Stimulated activated CD8-positive, alpha-beta memory T cell treated with anti-CD3 and anti-CD28 coated beads, Interleukin-15, amount 100 ng/mL, for 1 hour (primary cell): ENCODE data around the gene PRKAR1B.
"Not testable (repeated sequence)": the region's sequence is repeated elsewhere in the genome, so short reads cannot be mapped to it uniquely, and the experiment has no call there.

Source experiments
- DNase-seq: peaks from one replicate; pipeline ENCODE4 v3.0.0-alpha.2; 2020; ENCODE audit warnings: low read depth

PRKAR1B gene

DNA sequence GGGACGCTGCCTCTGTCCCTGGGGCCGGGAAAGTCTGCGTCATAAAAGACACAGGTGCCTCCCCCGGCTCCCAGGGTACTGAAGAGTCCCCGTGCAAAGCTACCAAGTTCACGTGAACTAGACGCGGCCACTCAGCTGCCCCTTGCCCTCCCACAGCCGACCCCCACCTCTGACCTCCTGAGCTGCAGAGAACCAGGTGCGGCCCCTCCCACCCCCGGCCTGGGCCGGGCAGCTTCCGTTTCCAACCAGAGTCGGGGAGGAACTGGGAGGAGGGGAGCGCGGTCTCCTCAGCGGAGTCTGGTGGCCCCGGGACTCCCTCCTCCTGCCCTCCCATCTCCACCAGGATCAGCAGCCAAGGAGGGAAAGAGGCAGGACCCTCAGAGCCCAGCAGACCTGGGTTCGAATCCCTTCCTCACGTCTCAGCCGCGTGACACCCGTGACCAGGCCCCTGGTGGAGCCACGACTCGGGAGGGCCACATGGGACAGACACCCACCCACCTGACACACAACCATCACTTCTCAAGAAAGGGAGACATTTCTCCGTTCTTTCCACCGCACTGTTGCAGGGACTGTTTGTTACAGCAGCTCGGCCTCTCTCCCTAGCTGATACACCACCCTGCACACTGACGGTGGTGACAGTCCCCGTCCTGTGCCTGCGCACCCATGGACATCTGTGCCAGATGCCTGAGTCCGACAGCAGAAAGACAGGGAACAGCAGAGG lies 170.1 kb downstream of the PRKAR1B start:
- no peak for DNase-seq

DNA sequence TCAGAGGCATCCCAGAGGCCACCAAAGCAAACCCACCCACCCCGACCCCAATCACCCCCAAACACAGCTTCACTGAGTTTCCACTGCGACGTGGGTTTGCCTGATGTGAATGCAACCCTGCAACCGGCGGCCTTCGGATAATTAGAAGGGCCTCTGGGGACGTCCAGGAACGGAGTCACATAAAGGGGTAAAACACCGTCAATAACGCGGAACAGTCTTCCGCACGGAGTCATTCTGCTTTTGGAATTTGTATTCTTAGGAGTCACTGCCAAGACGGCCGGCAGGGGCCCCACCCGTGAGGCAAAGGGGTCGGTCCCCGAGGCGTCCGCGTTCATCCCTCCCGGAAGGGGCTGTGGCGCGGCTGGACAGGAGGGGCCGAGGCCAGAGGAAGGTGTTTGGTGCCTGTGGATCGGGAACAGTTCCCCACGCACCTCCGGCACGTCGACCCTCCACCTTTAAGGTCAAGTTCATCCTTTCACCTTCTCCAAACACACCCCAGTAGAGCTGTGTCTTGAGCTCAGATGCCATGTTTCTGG lies 170.7 kb downstream of the PRKAR1B start:
- DNase-seq = no peak

DNA sequence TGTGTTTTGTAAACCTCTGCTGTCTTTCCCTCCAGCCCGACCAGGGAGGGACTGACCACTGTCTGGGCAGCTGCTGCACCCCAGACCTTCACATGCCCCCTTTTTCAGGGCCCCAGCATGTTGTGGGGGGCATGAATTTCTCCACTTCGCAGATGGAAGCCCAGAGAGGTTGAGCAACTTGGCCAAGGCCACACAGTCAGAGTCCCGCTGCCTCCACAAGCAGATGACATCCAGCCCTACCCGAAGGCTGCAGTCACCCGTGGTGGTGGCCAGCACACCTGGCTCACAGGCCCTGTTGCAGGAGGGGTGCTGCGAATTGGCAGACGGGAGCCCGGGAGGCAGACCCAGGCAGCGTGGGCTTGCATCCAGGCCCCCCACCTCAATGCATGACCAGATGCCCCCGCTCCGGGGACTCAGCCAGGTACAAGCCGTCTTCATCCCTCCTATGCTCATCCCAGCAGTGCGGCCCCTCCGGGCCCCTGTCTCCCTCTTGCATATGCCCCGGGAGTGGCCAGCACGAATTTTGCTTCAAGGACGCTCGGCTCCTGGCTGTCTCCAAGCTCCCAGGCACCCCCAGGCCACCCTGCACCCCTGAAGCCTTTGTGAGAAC lies 171.4 kb downstream of the PRKAR1B start:
- DNase-seq = no peak

DNA sequence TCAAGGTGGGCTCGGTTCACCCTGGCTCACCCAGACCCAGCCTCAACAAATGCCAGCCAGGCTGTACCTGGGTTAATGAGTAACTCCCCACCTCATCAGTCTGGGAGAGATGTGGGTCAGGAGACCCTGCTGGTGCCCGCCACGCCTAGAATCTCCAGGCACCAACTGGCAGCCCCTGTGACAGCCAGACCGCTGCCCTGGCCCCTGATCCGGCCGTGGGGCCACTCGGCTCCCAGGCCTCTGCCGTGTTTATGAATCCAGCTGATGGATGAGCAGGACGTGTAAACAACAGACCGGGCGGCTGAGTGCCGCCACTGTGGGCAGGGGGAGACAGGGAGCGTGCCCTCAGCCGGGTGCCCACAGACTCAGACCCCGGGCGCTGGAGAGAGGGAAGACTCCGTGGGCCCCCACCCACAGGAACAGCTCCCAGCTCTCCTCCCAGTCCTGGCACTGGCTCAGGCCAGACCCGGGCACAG lies 173.4 kb downstream of the PRKAR1B start:
- no peak for DNase-seq

DNA sequence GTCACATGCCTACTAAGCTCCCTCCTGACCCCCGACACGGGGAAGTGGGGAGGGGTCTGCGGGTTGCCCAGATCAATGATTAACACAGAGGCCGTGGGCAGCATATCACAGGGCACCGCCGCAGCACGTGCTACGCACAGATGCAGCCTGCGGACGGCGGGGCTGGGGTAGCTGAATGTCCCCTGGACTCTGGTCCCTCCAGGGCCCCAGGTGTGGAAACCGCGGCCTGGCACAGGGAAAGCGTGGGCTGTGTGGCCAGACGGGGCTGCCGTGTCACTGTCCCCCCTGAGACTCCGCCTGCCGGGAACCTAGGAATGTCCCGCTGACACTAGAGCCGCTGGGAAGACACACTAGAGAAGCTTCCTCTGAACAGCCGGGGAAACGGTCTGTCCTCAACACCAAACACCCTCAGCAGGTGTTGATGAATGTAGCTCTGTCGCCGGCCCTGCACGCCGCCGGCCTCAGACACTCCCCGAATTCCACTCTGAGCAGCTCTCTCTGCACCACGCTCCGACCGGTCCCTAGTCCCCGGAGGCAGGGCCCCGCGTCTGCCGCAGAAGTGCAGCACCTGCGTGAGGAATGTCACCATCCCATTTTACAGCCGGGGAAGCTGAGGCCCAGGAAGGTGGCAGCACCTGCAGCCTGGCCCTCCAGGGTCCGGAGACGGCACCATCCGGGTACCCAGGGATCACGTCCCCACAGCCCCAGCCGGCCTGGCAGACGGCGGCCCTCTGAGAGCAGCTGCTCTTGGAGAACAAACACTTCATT lies 174.0 kb downstream of the PRKAR1B start:
- no peak for DNase-seq

DNA sequence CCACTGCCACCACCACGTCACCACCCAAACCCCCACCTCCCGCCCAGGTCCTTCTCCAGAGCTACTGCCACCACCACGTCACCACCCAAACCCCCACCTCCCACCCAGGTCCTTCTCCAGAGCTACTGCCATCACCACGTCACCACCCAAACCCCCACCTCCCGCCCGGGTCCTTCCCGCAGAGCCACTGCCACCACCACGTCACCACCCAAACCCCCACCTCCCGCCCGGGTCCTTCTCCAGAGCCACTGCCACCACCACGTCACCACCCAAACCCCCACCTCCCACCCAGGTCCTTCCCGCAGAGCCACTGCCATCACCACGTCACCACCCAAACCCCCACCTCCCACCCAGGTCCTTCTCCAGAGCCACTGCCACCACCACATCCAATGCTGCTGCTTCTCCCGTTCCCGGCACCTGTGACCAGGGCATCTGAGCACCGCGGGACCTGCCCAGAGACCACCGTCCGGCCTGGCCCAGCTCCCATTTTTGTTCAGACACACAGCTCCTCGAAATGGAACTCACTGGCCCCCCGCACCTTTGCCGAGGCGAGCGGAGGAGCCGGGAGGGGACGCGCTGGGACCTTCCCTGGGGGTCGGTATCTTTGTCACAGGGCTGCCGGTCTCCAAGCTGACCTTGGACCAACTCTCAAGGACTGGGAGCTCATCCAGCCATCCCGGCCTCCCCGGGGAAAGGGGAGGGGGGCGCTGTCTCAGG lies 174.8 kb downstream of the PRKAR1B start:
- not testable (repeated sequence) for DNase-seq

DNA sequence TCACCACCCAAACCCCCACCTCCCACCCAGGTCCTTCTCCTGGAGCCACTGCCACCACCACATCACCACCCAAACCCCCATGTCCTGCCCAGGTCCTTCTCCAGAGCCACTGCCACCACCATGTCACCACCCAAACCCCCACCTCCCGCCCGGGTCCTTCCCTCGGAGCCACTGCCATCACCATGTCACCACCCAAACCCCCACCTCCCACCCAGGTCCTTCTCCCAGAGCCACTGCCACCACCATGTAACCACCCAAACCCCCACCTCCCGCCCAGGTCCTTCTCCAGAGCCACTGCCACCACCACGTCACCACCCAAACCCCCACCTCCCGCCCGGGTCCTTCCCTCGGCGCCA lies 175.5 kb downstream of the PRKAR1B start:
- DNase-seq = not testable (repeated sequence)

DNA sequence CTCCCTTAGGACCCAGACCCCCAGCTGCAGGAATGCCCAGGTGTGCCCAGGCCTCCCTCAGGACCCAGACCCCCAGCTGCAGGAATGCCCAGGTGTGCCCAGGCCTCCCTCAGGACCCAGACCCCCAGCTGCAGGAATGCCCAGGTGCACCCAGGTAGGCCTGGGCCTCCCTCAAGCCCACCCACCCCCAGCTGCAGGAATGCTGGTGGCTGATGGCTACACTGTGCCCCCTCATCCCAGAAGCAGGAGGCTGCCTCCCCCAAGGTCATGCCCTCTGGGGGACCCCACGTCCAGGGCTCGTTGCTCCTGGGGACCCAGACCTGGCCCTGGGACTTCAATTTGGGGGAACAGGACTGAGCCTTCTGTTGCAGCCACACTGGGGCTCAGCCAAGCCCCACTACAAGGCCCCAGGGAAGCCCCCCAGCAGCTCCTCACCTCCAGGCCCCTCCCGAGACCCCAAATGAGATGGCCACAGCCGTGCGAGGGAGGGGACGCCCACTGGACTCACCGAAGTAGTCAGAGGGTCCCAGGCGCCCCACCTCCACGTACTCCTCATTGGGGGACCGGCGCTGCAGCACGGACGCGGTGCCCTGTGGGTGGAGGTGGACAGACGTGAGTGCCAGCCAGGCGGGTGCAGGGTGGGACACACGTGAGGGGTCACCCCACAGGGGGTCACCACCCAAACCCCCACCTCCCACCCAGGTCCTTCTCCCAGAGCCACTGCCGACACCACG lies 176.0 kb downstream of the PRKAR1B start:
- DNase-seq = no peak

DNA sequence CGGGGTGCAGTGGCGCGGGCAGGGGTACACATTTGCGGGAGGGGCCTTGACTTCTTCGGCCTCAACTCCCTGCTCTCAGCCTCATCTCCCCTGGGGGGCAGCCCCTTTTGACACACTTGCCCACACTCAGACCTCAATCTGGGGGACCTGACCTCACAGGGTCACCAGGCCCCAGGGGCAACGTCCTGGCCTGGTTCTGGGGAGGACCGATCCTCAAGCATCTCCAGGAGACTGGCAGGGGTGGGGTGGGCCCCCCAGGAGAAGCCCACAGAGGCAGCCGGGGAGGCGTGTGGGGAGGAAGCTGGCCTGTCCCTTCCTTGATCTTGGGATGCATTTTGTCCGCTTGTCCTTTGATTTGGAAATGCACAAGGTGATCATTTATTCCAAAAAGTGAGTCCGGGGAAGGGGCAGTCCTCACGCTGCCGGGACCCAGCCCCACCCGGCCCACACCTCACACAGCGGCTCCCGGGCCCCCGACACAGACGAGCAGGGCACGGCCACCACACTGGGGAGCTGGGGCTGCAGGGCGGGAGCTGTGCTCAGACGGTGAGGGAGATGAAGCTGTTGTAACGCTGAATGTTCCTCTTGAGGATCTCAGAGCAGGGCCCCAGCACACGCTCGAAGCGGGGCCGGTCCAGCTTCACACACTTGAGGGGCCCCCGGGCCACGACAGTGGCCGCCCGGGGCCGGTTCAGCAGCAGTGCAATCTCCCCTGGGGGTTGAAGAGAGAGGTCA lies 177.0 kb downstream of the PRKAR1B start:
- DNase-seq = no peak

DNA sequence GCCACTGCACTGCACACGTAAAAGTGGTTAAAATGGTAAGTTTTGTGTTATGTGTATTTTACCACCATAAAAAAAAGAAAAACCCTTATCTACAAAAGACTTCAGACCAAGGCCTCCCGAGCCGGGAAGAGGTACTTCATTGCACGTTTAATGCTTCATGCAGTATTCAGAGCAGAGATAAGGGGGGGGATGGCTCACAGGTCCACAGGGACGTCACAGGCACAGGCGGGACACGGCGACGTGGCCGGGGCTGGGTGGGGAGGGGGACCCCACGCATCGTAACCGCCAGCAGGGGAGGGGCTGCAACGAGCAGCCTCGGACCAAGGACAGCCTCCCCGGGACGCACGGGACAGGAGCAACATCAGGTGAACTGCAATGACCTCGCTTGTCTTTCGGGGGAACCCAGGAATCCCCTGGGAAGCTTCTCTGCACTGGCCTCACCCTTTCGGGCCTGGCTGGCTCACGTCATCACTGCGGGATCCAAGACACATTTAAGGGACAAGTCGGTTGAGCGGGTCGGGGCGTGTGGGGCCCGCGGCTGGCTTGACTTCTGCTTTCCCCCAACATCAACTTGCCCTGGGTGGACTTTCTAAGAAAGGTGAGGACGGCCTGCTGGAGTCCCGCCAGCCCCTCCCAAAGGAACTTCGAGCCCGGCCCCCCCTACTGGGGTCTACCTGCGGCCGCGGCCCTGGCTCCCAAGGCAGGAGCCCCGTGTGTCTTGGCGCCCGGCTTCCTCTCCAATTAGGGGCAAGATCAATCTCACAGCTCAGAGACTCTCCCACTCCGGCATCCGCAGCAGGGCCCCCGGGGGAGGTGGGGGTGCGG lies 177.8 kb downstream of the PRKAR1B start:
- no peak for DNase-seq

DNA sequence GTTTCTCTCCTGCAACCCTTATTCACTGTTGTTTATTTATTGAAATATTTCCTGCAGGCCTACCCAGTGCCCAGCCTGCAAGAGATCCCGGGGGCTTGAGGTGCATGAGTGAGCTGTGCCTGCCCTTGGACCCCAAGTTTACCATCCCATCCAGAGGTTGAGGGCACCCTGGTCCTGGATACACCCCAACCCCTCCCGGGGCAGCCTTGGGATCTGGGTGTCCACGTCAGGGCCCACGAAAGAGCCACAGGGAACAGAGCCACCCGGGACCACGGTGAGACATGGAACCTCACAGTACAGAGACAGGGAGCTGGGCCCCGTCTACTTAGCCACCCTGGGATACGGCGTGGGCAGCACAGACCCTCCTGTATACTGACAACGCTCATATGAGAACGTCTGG lies 178.7 kb downstream of the PRKAR1B start:
- no peak for DNase-seq

DNA sequence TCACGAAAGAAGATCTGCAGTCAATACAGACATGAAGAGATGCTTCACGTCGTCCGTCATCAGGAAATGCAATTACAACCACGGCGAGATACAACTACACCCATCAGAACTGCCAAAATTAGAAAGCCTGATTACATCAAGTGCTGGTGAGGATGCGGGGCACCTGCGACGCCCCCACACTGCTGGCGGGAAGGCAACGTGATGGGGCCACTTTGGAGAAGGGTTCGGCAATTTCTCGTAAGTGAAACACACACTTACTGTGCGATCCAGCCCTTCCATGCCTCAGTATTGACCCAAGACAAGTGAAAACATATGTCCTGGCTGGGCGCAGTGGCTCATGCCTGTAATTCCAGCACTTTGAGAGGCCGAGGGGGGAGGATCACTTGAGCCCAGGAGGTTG lies 181.6 kb downstream of the PRKAR1B start:
- DNase-seq = no peak

DNA sequence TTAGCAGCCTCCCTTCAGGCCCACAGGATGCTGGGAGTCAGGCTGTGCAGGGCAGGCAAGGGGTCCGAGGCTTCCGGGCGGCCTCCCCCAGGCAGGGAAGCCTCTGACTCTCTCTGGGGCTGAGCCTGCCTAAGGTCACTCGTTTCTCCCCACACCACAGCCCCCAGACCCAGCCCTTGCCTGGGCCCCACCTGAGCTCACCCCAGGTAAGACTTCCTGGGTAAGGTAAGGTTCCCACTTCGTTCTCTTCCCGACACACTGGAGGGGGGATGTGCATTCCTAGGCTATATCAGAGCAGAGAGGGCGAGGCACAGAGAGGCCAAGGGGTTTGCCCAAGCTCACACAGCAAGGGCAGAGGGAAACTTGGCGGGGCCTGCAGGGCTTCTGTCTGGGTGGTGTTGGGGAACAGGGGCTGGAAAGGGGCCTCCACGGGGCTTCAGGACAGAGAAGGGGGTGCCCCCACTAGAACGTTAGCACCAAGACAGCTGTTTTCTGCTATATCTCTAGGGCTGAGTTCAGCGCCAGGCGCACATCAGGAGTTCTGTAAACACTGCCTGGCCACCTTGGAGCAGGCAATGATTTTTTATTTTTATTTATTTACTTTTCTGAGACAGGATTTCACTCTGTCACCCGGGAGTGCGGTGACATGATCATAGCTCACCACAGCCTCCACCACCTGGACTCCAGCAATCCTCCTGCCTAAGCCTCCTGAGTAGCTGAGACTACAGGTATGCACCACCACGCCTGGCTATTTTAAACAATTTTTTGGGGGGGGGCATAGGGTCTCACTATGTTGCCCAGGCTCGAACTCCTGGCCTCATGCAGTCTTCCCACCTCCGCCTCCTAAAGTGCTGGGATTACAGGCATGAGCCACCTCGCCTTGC lies 182.5 kb downstream of the PRKAR1B start:
- no peak for DNase-seq

DNA sequence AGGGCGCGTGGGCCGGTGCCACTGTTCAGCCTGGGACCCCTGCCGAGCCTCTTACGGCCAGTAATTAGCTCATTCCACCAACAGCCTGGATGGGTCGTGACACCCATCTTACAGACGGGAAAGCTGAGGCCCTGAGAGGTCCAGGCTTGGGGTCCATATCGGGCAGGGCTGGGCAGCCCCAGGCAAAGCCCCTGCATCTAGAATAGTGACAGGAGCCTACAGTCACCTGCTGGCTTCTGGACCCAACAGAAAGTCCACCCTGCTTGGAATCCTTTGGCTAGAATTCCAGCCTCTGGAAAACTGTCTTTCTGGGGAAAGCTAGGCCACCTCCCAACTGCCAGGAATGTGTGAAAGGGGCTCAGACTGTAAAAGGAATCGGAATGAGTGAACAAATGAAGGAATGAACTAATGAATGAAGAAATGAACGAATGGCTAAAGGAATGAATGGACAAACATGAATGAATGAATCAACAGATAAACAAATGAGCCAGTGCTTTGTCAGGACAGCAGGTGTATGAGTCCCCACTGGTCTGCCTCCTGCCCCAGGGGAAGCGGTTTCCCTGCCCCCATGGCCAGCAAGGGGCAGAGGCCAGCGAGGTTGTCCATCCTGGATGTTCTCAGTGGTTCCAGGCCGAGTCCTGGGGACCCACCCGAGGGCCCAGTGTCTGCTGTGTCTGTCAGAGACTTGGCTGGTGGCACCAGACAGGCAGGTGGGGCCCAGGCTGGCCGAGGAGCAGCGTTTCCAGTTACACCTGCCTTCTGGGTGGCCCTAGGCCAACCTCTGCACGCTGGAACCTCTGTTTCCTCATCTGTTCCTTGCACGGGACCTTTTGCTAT lies 183.4 kb downstream of the PRKAR1B start:
- DNase-seq = no peak

DNA sequence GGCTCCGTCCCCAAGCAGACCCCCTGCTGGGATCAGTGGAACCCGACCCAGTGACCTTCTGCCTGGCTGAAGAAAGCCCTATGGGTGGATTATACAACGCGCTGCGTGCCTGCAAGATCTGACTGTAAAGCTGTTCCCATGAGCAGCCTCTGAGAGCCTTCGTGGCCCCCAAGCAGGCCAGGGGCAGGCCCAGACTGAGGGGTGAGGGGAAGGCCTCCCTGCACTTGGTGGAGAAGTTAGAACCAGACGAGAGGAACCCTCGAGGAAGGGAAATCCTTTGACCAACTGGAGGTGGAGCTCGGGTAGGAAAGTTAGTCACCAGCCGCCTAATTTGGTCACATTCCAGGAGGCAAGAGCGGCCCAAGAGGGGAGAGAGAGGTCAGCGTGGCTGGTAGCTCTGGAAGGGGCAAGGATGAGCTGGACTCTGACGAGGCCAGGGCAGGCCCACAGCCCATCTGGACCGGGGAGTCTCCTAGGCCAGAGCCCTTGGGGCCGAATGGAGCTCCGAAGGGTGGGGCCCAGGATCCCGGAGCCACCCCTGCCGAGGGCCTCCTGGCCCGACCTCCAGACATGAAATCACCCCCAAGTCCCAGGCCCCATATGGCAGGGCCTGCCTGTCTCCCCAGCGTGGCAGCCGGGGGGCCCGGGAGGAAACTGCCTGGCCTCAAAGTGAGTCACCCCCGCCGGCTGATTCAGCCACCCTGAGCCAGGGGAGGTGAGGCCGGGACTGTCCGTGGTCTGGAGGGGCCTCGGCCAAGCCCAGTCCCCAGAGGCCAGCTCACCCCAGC lies 184.2 kb downstream of the PRKAR1B start:
- DNase-seq = no peak

DNA sequence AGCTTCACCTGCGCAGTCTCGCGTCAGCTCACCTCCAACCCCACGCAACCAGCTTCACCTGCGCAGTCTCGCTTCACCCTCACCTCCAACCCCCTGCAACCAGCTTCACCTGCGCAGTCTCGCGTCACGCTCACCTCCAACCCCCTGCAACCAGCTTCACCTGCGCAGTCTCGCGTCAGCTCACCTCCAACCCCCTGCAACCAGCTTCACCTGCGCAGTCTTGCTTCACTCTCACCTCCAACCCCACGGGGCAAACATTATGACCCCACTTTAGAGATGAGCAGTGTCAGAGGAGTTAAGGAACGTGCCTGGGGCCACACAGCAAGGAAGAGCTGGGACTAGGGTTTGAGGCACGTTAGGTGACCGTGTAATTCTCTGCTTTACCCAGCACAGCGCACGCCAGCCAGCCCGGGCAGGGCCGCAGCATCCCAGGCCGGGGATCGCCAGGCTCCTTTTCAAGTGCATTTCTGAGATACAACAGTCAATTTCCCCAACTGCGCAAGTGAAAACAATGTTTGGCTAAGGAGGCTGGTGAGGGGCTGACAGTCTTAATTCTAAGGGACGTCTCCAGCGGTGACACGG lies 184.9 kb downstream of the PRKAR1B start:
- DNase-seq = no peak

DNA sequence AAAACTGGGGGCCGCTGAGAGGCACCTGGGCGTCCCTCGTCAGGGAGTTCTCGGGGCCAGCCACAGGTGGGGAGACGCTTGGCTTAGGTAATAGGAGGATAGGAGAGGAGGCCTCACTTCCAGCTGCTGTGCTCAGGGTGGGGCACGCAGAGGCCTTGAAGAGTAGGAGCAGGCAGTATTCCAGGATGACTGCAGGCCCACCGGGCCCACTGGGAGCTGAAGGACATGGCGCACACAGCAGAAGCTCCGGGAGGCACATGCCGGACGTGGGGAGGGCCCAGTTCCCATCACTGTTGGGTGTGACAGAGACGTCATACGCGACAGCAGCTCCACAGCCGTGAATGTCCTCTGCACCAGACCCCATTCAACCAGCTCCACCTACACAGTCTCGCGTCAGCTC lies 185.4 kb downstream of the PRKAR1B start:
- no peak for DNase-seq
